Umbilical cord (tissue), 2 donors: Measurements from ENCODE around the gene PTBP3. TPM values are rescaled to one million over a fixed set of nuclear protein-coding genes. Genes with fewer than 3 reads are reported as not detected.
"Not testable (repeated sequence)": the region's sequence is repeated elsewhere in the genome, so short reads cannot be mapped to it uniquely, and the experiment has no call there.

Source experiments
- DNase-seq: peaks from one replicate; pipeline ENCODE4 v3.0.0-alpha.2; 2015; ENCODE audit warnings: low spot score
- total RNA-seq: library from RNA; depleted of rRNA; stranded (reverse); fragments of >200 nt; gene quantifications from one replicate; pipeline ENCODE4 v1.2.3, GENCODE V29; 2014; ENCODE audit warnings: low replicate concordance; ENCODE audit not compliant: insufficient read depth

PTBP3 gene
- total RNA-seq, 1 donor from 2014 or later, result 47.2 TPM

DNA sequence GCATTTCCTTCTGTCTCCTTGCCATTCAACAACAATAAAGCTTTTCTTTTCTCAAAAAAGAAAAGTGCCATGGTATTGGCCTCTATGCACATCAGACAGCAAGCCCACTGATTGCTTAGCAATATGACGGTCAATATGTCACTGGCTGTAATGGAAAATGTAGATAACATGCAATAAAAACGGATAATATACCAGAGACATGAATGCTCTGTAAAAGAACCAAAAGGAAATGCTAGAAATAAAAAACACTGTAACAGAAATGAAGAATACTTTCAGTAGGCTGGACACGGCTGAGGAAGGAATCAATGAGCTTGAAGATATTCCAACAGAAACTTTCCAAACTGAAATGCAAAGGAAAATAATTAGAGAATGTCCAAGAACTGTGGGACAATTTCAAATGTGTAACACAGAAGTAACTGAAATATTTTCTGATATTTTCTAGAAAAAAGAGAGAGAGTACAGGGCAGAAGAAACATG, 10.0 kb downstream of the PTBP3 start:
- no peak for DNase-seq

DNA sequence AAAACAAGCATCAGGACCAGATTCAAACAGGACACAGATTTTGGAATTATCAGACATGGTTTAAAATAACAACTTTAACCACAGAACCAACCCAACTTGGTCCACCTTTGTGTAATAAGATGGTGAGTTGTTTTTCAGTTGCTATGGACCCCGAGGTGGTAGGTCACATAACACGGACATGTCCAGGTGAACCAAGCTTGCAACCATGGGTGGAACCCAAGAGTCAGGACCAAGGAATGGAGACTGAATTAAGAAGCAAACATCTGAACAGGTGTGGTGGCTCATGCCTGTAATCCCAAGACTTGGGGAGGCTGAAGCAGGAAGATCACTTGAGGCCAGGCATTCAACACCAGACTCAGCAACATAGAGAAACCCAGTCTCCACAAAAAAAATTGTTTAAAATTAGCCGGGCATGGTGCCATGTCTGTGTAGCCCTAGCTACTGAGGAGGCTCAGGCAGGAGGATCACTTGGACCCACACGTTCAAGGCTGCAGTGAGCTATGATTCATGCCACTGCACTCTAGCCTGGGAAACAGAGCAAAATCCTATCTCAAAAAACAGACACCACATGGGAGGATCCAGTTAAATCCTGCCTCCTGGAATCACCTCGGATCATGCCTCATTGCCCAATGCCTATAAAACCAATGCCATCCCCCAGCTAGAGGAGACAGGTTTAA, 10.6 kb downstream of the PTBP3 start:
- DNase-seq, result no peak

DNA sequence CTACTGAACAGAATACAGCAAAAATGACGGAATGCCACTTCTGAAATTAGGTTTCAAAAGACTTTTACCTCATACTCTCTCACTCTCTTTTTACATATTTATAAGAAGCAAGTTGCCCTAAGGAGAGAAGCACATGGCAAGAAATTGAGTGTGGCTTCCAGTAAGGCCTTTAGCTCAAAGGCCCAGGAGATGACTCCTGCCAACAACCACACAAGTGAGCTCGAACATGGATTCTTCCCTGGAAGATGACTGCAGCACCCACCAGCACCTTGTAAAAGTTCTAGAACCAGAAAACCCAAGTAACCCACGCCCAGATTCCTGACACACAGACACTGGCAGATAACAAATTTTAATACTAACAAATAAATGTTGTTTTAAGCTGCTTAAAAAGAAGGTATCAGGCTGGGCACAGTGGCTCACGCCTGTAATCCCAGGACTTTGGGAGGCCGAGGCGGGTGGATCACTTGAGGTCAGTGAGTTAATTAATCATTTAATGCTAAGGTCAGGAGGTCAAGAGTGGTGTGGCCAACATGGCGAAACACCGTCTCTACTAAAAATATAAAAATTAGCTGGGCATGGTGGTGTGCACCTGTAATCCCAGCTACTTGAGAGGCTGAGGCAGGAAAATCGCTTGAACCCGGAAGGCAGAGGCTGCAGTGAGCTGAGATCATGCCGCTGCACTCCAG, 17.0 kb downstream of the PTBP3 start:
- no peak for DNase-seq

DNA sequence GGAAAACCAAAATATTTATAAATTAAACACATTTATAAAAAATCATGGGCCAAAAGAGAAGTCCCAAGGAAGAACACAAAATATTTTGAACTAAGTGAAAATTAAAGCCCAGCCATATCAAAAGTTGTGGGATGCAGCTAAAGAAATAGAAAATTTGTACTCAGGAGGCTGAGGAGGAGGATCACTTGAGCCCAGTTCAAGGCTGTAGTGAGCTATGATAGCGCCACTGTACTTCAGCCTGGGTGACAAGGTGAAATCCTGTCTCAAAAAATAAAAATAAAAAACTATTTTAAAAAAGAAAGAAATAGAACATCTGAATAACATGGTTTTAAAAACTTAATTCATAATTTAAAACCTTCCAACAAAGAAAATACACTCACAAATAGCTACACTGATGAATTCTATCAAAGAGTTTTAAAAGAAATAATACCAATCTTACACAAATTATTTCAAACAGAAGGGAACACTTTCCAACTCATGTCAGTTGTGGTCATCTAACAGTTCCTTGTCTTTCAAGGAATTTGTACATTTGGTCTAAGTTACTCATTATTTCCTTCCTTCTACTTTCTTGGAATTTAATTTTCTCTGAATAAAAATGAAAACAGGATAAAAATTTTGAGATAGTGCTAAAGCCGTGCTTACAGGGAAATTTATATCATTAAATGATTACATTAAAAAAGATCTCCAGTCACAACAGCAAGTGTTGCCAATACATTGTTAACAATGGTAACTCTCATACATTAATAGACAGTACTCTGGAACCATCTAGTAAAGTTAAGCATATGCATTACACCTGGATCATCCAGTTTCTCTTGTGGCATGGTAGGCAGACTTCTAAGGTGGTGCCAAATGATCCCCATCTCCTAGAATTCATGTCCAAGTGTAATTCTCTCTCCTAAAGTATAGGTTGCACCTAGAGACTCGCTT, 17.8 kb downstream of the PTBP3 start:
- DNase-seq, result no peak

DNA sequence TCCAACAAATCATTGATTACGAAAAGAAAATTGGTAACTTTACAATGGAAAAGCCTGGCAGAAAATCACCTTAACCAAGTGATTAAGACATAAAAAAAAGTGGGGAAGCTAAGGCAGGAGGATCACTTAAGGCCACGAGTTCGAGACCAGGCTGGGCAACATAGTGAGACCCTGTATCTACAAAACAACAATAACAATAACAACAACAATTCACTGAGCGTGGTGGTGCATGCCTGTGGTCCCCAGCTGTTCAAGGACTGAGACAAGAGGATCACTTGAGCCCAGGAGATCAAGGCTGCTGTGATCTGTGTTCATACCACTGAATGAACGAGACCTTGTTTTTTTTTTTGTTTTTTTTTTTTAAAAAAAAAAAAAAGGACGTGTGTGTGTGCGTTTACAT, 21.3 kb downstream of the PTBP3 start:
- DNase-seq, result no peak

DNA sequence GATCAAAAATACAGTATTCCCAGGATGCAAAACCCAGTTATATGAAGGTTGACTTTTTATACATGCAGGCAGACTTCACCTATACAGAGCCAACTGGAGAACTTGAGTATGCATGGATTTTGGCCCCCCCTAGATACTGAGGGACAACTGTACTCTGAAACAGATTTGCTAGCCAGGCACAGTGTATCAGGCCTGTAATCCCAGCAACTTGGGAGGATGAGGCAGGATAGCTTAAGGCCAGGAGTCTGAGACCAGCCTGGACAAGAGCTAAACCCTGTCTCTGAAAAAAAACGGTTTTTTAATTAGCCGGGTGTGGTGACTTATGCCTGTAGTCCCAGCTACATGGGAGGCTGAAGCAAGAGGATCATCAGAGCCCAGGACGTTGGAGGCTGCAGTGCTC, 21.9 kb downstream of the PTBP3 start:
- no peak for DNase-seq

DNA sequence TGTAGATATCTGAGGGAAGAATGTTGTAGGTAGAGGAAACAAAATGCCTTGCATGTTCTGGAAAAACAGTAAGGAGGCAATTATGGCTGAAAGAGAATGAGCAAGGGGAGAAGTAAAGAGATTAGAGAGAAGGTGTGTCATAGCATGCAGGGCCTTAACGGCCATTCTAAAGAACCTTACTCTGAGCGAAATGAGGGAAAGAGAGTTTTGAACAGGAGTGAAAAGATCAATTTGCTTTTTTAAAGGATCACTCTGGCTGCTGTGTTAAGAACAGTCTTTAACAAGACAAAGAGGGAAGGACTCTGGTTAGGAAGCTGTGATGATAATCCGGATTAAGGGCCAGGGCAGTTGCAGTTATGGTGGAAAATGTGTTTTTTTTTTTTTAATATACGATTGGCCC, 22.6 kb downstream of the PTBP3 start:
- no peak for DNase-seq

DNA sequence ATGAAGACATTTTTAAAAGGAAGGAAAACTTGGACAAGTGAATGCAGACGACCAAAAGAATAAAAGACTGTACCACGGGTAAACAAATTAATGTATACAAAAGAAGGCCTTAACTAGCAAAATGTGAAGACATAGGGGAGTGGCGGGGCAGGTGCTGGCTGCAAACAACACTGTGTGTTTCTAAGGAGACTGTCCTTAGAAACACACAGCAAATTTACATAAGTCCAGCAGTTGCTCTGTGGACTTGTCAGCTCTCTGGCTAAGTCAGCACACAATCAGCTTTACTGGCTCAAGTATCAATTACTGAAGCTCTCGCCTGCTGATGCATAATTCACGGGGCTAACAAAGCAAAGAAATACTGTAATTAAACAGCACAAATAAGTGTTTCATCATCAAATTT, 24.8 kb downstream of the PTBP3 start:
- no peak for DNase-seq

DNA sequence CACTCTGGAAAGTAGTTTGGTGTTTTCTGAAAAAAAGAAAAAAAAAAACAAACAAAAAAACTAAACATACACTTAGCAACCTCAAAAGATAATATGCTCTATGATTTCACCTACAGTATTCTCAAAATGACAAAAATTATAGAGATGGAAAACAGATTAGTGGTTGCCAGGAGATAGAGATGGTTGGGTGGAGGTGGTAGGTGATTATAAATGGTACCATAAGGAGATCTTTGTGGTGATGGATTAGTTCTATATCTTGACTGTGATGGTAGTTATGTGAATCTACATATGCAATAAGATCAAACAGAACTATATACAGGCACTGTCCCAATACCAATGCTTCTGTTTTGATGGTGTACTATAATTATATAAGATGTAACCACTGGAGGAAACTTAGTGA, 32.0 kb downstream of the PTBP3 start:
- no peak for DNase-seq

DNA sequence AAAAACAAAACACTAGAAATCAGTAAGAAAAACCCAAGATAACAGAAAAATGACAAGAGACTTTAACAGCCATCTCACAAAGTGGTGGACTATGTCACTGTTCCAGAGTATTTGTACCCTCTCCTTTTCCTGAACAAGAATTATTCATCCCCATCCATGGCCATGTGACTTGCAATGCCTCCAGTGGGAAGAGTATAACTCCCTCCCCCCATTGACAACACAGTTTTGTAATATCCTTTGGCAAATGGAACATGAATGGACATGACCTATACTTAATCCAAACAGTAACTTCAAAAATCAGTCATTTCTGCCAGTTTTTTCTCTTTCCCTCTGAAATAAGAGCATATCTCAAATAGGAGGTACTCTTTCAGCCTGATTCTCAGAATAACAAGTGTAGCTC, 33.9 kb downstream of the PTBP3 start:
- no peak for DNase-seq

DNA sequence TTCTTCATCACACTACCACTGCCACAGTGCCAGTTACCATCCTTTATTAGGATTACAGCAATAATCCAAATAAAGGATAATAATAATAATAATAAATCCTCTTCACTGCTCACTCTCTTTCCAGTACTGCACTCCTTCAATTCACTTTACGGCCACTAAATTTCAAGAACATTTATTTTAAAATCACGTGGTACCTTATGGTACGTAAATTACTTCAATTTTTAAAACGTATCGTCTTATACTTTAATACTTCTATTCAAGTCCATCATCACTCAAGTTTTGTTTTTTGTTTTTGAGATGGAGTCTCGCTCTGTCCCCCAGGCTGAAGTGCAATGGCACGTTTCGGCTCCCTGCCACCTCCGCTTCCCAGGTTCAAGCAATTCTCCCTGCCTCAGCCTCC, 36.5 kb downstream of the PTBP3 start:
- no peak for DNase-seq

DNA sequence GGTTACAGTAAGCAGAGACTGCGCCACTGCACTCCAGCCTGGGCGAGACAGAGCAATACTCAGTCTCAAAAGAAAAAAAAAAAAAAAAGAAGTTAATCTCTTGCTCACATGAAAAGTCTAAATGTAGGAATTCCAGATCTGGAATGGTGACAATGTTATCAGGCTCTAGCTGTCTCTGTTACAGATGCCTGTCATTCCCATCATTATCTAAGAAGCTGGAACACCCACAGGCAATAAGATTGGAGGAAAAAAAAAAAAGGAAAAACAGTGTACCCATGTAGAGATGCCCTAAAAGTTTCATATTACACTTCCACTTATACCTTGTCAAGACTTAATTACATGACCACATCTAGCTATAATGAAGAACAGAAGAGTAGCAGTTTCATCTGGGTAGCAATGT, 38.2 kb downstream of the PTBP3 start:
- DNase-seq, result no peak

DNA sequence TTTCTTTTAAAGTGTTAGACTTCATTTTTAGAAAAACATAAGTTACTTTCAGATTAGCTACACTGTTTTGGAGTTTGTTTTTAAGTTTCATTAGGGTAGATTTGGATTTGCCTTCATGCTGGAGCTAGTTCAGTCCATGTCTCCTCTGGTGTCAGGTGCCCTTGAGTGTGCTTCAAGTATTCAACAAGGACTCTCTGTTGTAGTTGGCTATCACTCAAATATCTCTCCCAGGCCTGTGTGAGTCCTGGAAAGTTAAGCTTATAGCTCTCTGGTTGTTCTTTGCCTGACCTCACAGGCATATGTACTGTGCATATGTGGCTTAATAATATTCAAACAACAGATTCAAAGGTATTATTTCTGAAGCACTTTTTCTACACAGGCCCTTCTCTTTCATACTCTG, 45.4 kb downstream of the PTBP3 start:
- DNase-seq, result no peak

DNA sequence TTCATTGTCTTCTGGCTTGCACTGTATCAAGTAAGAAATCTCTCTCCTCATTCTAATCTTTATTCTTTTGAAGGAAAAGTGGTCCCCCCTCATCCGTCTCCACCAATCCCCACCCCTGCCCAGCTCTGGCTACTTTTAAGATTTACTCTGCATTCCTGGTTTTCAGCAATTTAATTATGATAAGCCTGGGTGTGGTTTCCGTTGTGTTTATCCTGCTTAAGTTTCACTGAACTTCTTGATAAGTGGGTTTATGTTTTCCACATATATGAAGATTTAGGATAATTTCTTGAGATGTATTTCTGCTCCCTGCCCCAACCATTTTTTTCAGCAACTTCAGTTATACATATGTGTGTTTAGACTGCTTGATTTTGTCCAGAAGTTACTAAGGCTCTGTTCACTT, 46.5 kb downstream of the PTBP3 start:
- peak; percentile 71 for DNase-seq

DNA sequence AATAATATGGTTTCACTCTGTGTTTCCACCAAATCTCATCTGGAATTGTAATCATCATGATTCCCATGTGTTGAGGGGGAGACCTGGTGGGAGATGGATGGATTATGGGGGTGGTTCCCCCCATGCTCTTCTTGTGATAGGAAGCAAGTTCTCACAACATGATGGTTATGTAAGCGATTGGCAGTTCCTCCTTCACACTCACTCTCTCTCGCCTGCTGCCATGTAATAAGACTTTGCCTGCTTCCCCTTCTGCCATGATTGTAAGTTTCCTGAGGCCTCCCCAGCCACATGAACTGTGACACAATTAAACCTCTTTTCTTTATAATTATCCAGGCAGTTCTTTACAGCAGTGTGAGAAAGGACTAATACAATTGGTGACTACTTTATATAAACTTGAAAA, 48.4 kb downstream of the PTBP3 start:
- no peak for DNase-seq

DNA sequence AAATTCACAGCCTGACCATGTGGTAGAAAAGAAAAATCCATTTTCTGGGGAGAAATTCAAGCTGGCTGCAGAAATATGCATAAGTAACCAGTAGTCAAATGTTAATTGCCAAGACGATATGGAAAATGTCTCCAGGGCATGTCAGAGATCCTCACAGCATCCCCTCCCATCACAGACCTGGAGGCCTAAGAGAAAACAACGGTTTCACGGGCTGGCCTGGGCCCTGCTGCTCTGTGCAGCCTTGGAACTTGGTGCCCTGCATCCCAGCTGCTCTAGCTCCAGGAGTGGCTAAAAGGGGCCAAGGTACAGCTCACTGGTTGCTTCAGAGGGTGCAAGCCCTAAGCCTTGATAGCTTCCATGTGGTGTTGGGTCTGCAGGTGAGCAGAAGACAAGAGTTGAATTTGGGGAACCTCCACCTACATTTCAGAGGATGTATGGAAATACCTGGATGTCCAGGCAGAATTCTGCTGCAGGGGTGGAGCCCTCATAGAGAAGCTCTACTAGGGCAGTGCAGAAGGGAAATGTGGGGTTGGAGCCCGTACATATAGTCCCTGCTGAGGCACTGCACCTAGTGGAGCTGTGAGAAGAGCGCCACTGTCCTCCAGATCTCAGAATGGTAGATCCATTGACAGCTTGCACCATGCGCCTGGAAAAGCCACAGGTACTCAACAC, 49.7 kb downstream of the PTBP3 start:
- no peak for DNase-seq

DNA sequence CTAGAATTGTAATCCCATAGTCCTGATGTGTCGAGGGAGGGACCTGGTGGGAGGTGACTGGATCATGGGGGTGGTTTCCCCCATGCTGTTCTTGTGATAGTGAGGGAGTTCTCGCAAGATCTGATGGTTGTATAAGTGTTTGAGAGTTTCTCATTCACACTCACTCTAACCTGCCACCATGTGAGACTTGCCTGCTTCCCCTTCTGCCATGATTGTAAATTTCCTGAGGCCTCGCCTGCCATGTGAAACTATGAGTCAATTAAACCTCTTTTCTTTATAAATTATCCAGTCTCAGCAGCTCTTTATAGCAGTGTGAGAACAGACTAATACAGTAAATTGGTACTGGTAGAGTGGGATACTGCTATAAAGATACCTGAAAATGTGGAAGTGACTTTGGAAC, 50.6 kb downstream of the PTBP3 start:
- not testable (repeated sequence) for DNase-seq

DNA sequence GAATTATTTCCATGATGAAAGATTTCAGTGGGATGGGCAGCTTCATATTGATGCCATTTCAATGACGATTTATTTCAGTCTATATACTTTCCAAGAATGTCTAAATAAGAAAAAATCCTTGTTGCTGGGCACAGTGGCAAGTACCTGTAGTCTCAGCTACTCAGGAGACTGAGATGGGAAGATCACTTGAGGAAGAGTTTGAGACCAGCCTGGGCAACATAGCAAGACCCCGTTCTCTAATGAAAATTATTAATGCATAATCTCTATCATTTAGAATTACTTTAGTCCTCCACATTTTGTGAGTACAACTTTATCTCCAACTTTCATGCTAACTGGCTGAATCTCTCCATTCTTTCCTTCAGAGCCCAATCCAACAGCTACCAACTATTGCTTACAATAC, 52.5 kb downstream of the PTBP3 start:
- no peak for DNase-seq

DNA sequence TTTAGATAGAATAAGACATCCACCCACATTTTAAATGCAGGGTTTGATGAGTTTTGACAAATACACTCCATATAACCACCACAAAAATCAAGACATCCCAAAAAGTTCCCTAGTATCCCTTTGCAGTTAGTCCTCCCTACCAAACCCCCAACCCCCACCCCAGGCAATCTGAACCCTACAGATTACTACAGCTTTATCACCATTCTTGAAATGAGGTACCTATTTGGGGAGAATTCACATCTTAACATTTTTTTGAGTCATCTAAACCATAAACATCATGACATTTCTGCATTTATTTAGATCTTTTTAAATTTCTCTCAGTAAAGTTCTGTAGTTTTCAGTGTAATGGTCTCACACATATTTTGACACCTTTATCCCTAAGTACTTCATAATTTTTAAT, 53.9 kb downstream of the PTBP3 start:
- DNase-seq, result no peak

DNA sequence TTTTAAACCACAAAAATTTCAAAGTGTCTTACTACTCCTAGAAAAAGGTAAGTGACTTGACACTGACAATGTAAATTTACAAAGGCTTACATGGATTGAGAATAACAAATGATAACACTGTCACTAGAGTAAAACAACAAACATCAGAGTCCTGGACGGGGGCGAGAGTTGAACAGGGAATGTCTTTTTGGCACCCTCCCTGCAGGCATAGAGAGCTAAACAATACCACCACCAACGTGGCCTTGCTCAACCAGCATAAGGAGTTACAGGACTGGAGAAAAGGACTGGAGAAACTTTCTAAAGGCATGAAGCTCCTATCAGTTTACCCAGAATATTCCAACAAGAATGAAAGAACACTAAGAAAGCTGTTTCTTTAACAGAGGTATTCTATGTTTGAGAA, 55.3 kb downstream of the PTBP3 start:
- no peak for DNase-seq

DNA sequence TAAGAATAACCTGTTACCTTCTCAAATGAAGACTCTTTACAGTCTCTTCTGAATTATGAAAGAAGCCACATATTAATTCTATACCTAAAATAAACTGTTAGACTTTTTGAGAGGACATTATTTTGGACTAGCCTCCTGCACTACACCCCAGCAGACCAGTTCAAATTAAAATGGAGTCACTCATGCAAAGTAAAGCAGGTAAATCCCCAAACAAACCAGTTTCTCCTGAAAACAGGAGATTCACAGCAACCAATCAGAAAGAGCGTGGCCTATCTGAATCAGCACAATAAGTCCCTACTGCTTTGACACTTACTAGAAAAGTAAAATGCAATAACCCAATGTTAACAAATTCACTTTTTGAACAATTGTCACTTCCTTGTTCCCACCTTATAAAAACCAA, 58.8 kb downstream of the PTBP3 start:
- no peak for DNase-seq

DNA sequence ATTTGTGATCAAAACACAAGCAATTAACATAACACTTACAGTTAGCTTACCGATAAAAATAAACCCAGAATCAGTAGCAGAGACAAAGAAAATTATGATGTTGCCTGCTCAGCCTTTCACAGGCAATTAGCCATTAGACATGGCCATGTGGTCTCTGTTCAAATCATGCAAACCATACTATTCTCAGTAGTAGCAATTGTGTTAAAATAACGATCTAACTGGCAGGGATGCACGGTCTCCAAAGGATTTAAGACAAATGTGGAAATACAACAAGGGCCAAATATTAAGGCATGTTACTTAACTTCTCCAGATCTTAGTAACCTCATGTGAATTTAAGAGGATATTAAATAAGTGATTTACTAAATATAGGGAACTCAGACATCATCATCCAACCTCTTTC, 59.5 kb downstream of the PTBP3 start:
- DNase-seq, result no peak
